Uterus (tissue), 4 donors: ENCODE results near the gene SPON2. TPM values are rescaled to one million over a fixed set of nuclear protein-coding genes. Genes with fewer than 3 reads are reported as not detected.

Source experiments
- DNase-seq, 2 donors: peaks; one replicate each; pipeline ENCODE4 v3.0.0-alpha.2; 2019 to 2020
- H3K27ac ChIP-seq, 2 donors: fragments of 200-600 bp; sonication (generic); 1 replicate in 1 of 2; 2 replicates in 1 of 2; pipeline ENCODE4 v1.5.1; 2016 to 2018
- H3K27me3 ChIP-seq, 2 donors: fragments of 200-600 bp; sonication (generic); one replicate each; pipeline ENCODE4 v1.5.1; 2018 to 2019; ENCODE audit warnings: control low read depth in 1 of 2
- H3K36me3 ChIP-seq, 2 donors: fragments of 200-600 bp; sonication (generic); one replicate each; pipeline ENCODE4 v1.5.1; 2019; ENCODE audit warnings: control low read depth in 1 of 2
- H3K4me1 ChIP-seq, 2 donors: fragments of 200-600 bp; sonication (generic); one replicate each; pipeline ENCODE4 v1.5.1; 2018 to 2019; ENCODE audit warnings: control low read depth in 1 of 2
- H3K4me3 ChIP-seq, 2 donors: fragments of 200-600 bp; sonication (generic); 1 replicate in 1 of 2; 2 replicates in 1 of 2; pipeline ENCODE4 v1.5.1; 2018 to 2019; ENCODE audit warnings: mild to moderate bottlenecking in 1 of 2
- H3K9me3 ChIP-seq, 2 donors: fragments of 200-600 bp; sonication (generic); one replicate each; pipeline ENCODE4 v1.5.1; 2019; ENCODE audit warnings: control low read depth in 1 of 2
- POLR2A ChIP-seq, 2 donors: fragments of 450-650 bp; IDR thresholded peaks; one replicate each; pipeline ENCODE4 v1.6.1; 2016; ENCODE audit warnings: antibody characterized with exemption in 2 of 2, mild to moderate bottlenecking in 1 of 2, moderate library complexity in 1 of 2
- intact Hi-C: fragments of 100-400 bp; cut with DNase I; formaldehyde crosslinking; loops from one replicate; pipeline ENCODE4 v1.15.1; 2023; ENCODE audit warnings: low total_unique reads
- total RNA-seq, 4 donors: library from RNA; depleted of rRNA in 3 of 4; stranded (reverse); fragments of >200 nt in 3 of 4; gene quantifications; one replicate each; pipeline versions ENCODE4 v1.1.0 to v1.2.4, GENCODE V29; 2014 to 2023
- TF ChIP-seq, protein P1 (sequence below), 4 experiments: fragments of 200-600 bp in 2 of 4; fragments of 450-650 bp in 2 of 4; sonication (generic) in 2 of 4; IDR thresholded peaks; one replicate each; pipeline ENCODE4 v1.5.1; 2016 to 2019; ENCODE audit warnings: antibody characterized with exemption in 4 of 4, mild to moderate bottlenecking in 2 of 4, moderate library complexity in 1 of 4
- donor health status: DM: yes; HTN: yes; CAD: no.

SPON2 gene
- total RNA-seq, 4 donors from 2014 or later = 60.6 to 262 (median 115) TPM

DNA sequence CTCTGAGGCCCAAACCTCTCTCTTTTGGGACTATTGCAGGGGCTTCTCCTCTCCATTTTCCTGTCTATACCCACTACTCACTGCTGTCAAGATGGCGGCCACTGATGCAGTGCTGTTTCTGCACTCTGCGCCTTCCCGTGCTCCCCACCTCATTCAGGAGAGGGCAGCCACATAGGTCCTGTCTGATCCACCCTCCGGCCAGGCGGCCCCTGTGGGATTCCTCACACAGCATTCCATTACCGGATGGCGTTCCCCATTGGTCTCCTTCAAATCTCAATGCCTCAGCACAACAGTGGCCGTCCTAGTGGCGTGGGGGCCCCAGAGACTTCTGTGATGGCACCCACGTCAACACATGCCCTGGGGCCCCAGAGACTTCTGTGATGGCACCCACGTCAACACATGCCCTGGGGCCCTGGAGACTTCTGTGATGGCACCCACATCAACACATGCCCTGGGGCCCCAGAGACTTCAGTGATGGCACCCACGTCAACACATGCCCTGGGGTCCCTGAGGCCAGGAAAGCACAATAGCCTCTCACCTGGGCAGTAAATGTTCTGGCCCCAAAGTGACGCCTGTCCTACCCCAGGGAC is 7.3 kb downstream of the SPON2 start:
- peaks cover 0 to 11% of the 10 kb centered on the region in 2 donors for H3K4me1 ChIP-seq
- H3K9me3 ChIP-seq = no peaks in the 10 kb centered on the region
- H3K36me3 ChIP-seq = no peaks in the 10 kb centered on the region
- DNase-seq = no peak
- H3K27ac ChIP-seq = no peak overlapping the region
- TF ChIP-seq, protein P1, sequence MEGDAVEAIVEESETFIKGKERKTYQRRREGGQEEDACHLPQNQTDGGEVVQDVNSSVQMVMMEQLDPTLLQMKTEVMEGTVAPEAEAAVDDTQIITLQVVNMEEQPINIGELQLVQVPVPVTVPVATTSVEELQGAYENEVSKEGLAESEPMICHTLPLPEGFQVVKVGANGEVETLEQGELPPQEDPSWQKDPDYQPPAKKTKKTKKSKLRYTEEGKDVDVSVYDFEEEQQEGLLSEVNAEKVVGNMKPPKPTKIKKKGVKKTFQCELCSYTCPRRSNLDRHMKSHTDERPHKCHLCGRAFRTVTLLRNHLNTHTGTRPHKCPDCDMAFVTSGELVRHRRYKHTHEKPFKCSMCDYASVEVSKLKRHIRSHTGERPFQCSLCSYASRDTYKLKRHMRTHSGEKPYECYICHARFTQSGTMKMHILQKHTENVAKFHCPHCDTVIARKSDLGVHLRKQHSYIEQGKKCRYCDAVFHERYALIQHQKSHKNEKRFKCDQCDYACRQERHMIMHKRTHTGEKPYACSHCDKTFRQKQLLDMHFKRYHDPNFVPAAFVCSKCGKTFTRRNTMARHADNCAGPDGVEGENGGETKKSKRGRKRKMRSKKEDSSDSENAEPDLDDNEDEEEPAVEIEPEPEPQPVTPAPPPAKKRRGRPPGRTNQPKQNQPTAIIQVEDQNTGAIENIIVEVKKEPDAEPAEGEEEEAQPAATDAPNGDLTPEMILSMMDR (IDR thresholded peaks at IDR 0.05) = no peak
- no peak for TF ChIP-seq POLR2A (IDR thresholded peaks at IDR 0.05)
- H3K27me3 ChIP-seq = no peaks in the 10 kb centered on the region
- intact Hi-C loops = loop anchor here (5.0 kb wide), 1 partner anchor 82 kb away; the partner anchor contains the start of gene CTBP1
- H3K4me3 ChIP-seq = no peak overlapping the region

DNA sequence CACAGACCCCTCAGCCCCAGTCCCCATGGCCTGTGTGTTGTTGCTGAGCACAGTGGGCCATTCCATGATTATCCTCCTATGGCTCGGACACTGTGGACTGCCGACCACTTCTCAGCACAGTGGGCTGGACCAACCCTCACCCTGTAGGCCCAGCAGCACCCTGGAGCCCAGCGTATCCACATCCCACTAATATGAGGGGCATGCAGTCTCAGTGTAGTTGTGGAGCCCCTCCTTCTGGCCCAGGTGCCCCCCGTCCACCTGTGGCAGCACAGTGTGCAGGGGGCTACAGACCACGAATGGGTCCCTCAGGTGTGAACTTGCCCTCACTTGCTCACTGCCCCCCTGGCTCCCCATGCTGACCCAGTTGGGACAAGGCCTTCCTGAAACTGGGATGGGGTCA is 7.9 kb downstream of the SPON2 start:
- intact Hi-C loops = no loop called here
- no peaks in the 10 kb centered on the region for H3K36me3 ChIP-seq
- peaks cover 0 to 11% of the 10 kb centered on the region in 2 donors for H3K4me1 ChIP-seq
- no peak for DNase-seq
- H3K9me3 ChIP-seq = no peaks in the 10 kb centered on the region
- no peaks in the 10 kb centered on the region for H3K27me3 ChIP-seq
- H3K4me3 ChIP-seq = no peak overlapping the region
- no peak overlapping the region for H3K27ac ChIP-seq
- TF ChIP-seq POLR2A (IDR thresholded peaks at IDR 0.05) = no peak
- TF ChIP-seq, protein P1 (IDR thresholded peaks at IDR 0.05) = no peak

DNA sequence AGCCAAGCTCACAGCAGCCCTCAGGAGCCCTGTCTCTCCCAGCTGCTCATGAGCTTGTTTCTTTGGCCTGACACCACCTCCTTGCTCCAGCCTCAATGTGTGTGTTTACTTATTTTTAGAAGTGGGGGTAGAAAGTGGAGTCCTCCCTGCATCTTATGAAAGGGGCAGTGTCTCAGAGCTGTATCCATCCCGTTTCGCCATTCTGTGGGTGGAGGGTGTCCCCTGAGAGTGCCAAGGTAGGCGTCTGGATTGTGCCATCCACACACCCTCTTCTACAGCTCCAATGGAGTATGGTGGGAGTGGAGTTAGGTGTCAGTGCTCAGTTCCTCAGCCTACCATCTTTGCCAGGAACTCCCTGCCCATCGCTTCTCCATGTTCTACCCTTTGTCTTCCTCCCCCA is 8.3 kb downstream of the SPON2 start:
- Histone ChIP-seq H3K4me1 (peaks cover 0 to 9% of the 10 kb centered on the region in 2 donors), H3K9me3 (no peaks in the 10 kb centered on the region), H3K27ac (no peak overlapping the region), H3K27me3 (no peaks in the 10 kb centered on the region), H3K4me3 (no peak overlapping the region), H3K36me3 (no peaks in the 10 kb centered on the region)
- TF ChIP-seq, protein P1 (IDR thresholded peaks at IDR 0.05) = no peak
- TF ChIP-seq POLR2A (IDR thresholded peaks at IDR 0.05) = no peak
- intact Hi-C loops = no loop called here
- DNase-seq = no peak

DNA sequence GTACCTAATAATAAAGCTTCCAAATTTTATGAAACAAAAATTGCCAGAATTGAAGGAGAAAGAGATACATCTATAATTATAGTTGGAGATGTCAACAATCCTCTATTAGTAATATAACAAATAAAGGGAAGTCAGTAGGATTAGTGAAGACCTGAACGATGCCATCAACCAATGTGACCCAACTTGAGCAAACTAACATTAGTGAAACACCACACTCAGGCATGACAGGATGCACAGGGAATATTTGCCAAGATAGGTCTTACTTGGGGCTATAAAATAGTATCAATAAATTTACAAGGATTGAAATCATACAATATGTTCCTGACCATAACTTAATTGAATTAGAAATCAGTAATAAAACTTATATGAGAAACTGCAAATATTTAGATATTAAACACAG is 12.0 kb downstream of the SPON2 start:
- Histone ChIP-seq H3K27me3 (no peaks in the 10 kb centered on the region), H3K4me3 (no peak overlapping the region), H3K9me3 (no peaks in the 10 kb centered on the region), H3K36me3 (no peaks in the 10 kb centered on the region), H3K4me1 (no peaks in the 10 kb centered on the region), H3K27ac (no peak overlapping the region)
- intact Hi-C loops = no loop called here
- DNase-seq = no peak
- no peak for TF ChIP-seq POLR2A (IDR thresholded peaks at IDR 0.05)
- TF ChIP-seq, protein P1 (IDR thresholded peaks at IDR 0.05) = no peak

DNA sequence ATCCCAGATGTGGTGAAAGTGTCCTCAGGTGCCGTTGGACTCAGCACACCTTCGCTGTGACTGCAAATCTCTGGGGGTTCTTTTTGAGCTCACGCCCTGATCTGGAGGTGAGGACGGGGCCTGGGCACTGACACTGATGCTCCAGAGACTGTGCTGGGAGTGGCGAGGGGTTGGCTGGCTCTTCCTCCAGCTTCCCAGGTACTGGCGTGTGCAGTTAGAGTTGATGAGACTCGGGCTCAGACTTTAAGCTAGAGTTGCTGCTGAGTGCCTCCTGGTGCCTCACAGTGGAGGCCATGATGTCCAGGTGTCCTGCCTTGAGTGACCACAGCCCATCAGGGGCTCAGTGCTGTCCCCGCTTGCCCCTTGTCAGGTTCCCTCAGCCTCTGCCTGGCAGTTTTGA is 16.3 kb downstream of the SPON2 start:
- DNase-seq = no peak
- no peak overlapping the region for H3K27ac ChIP-seq
- no peaks in the 10 kb centered on the region for H3K4me1 ChIP-seq
- no peak overlapping the region for H3K4me3 ChIP-seq
- intact Hi-C loops = no loop called here
- H3K36me3 ChIP-seq = no peaks in the 10 kb centered on the region
- H3K27me3 ChIP-seq = no peaks in the 10 kb centered on the region
- H3K9me3 ChIP-seq = no peaks in the 10 kb centered on the region
- TF ChIP-seq, protein P1 (IDR thresholded peaks at IDR 0.05) = no peak
